ENCODE measurements around the gene TNS4.

- no peak for TF ChIP-seq CTCF (IDR thresholded peaks at IDR 0.05)
- no peak for TF ChIP-seq EZH2 (IDR thresholded peaks at IDR 0.05; ENCODE audit: borderline replicate concordance, insufficient read depth, low read depth, low read length, poor library complexity, severe bottlenecking)
Measured at GRCh38 chr17:40448639-40449261, 52.7 kb downstream of the TNS4 start.

Data from B cell (primary cell).